Trophoblast cell (in vitro differentiated cells and primary cell): ENCODE data around the gene LBH.

Experiments
- DNase-seq, 2 donors: peaks; one replicate each; pipeline ENCODE4 v3.0.0-alpha.2; 2016
- H2AFZ ChIP-seq: 2 replicates; pipeline ENCODE4 v1.6.1; 2013; ENCODE audit warnings: low read length, moderate library complexity, mild to moderate bottlenecking; ENCODE audit not compliant: insufficient read depth, poor library complexity
- H2AK5ac ChIP-seq: 2 replicates; pipeline ENCODE4 v1.6.1; 2013; ENCODE audit warnings: mild to moderate bottlenecking, low read length
- H2BK120ac ChIP-seq: 2 replicates; pipeline ENCODE4 v1.6.1; 2013; ENCODE audit warnings: low read length, mild to moderate bottlenecking, moderate library complexity; ENCODE audit not compliant: insufficient read depth, poor library complexity
- H2BK12ac ChIP-seq: 2 replicates; pipeline ENCODE4 v1.6.1; 2013; ENCODE audit warnings: mild to moderate bottlenecking, low read length, moderate library complexity
- H2BK5ac ChIP-seq: 2 replicates; pipeline ENCODE4 v1.6.1; 2013; ENCODE audit warnings: low read length, low read depth, moderate library complexity, mild to moderate bottlenecking; ENCODE audit not compliant: poor library complexity
- H3K14ac ChIP-seq: 2 replicates; pipeline ENCODE4 v1.6.1; 2013; ENCODE audit warnings: mild to moderate bottlenecking, low read length
- H3K18ac ChIP-seq: 2 replicates; pipeline ENCODE4 v1.6.1; 2013; ENCODE audit warnings: mild to moderate bottlenecking, low read length
- H3K23ac ChIP-seq: 2 replicates; pipeline ENCODE4 v1.6.1; 2013; ENCODE audit warnings: low read length
- H3K27ac ChIP-seq: 2 replicates; pipeline ENCODE4 v1.5.1; 2013; ENCODE audit warnings: low read depth, mild to moderate bottlenecking, inconsistent platforms, low read length, moderate library complexity
- H3K27me3 ChIP-seq: 2 replicates; pipeline ENCODE4 v1.6.1; 2013; ENCODE audit warnings: inconsistent platforms, mild to moderate bottlenecking, low read length, moderate library complexity; ENCODE audit not compliant: insufficient read depth
- H3K36me3 ChIP-seq, 2 experiments: 1 replicate in 1 of 2; 2 replicates in 1 of 2; pipeline ENCODE4 v1.6.1; 2013; ENCODE audit warnings: low read length in 2 of 2, mild to moderate bottlenecking in 2 of 2, moderate library complexity in 1 of 2; ENCODE audit not compliant: insufficient read depth in 2 of 2, control insufficient read depth in 1 of 2
- H3K4ac ChIP-seq: 2 replicates; pipeline ENCODE4 v1.6.1; 2013; ENCODE audit warnings: low read depth, mild to moderate bottlenecking, low read length, moderate library complexity
- H3K4me1 ChIP-seq, 2 experiments: 1 replicate in 1 of 2; 2 replicates in 1 of 2; pipeline ENCODE4 v1.6.1; 2013; ENCODE audit warnings: low read length in 2 of 2, mild to moderate bottlenecking in 2 of 2, moderate library complexity in 1 of 2; ENCODE audit not compliant: insufficient read depth in 2 of 2, control insufficient read depth in 1 of 2
- H3K4me2 ChIP-seq: 2 replicates; pipeline ENCODE4 v1.6.1; 2013; ENCODE audit warnings: inconsistent platforms, mild to moderate bottlenecking, low read length, moderate library complexity
- H3K4me3 ChIP-seq: 2 replicates; pipeline ENCODE4 v1.5.1; 2013; ENCODE audit warnings: mild to moderate bottlenecking, low read depth, low read length, inconsistent platforms
- H3K79me1 ChIP-seq: one replicate; pipeline ENCODE4 v1.6.1; 2013; ENCODE audit warnings: low read length
- H3K79me2 ChIP-seq: 2 replicates; pipeline ENCODE4 v1.6.1; 2013; ENCODE audit warnings: low read length, mild to moderate bottlenecking; ENCODE audit not compliant: control insufficient read depth, insufficient read depth, poor library complexity
- H3K9ac ChIP-seq: 2 replicates; pipeline ENCODE4 v1.6.1; 2013; ENCODE audit warnings: mild to moderate bottlenecking, low read length
- H3K9me3 ChIP-seq: 2 replicates; pipeline ENCODE4 v1.6.1; 2013; ENCODE audit warnings: low read depth, mild to moderate bottlenecking, control low read depth, inconsistent platforms, low read length; ENCODE audit not compliant: insufficient read depth
- H4K12ac ChIP-seq: 2 replicates; pipeline ENCODE4 v1.6.1; 2013; ENCODE audit warnings: low read depth, mild to moderate bottlenecking, low read length, moderate library complexity
- H4K8ac ChIP-seq: 2 replicates; pipeline ENCODE4 v1.6.1; 2013; ENCODE audit warnings: low read depth, mild to moderate bottlenecking, low read length, moderate library complexity
- H4K91ac ChIP-seq: one replicate; pipeline ENCODE4 v1.6.1; 2013; ENCODE audit warnings: low read depth, mild to moderate bottlenecking, low read length, moderate library complexity
- WGBS: extraction: QIAGEN DNeasy Blood & Tissue Kit; methylation state at CpG from one replicate; pipeline ENCODE4 v1.1.7; 2013; ENCODE audit warnings: missing lambda C conversion rate; ENCODE audit not compliant: insufficient read length, insufficient coverage; ENCODE audit errors: extremely low coverage; 5-methylcytosine and 5-hydroxymethylcytosine counted together

The LBH gene

DNA sequence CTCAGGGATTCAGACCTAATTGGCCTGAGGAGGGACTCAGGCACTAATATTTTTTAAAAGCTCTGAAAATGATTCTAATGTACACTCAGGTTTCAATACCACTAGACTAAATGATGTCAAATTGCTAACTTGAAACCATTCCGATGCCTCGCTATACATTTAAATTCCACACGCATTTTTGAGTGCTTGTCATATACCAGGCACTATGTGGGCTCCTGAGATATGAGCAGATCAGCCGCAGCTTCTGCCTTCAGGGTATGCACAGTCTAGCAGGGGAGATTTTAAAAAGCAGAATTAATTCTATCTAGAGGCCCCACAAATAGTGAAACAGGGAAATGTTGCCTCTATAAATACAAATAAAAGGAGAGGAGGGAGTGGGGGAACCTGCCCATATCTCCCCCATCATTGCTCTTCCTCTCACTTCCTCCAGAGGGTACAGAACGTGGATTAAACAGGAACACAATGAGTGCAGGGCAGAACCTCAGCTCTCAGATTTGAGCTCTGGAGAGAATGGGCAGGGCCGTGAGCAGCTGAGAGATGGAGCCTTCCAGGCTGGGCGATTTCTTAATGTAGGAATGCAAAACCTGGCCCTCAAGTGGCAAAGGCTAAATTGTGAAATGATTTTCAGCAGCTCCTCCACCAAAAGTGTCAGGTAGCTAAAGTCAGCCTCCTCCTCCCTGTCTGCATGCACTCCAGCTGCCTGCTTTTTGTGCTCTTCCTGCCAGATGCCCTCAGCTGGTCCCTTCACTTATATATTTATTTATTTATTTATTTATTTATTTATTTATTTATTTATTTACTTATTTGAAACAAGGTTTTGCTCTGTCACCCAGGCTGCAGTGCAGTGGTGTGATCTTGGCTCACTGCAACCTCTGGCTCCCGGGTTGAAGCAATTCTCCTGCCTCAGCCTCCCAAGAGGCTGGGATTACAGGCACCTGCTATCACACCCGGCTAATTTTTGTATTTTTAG lies 24.6 kb upstream of the LBH start:
- no CpG with 5 or more reads among the region's 9 CpGs for WGBS
- Histone ChIP-seq H2AFZ (no peak overlapping the region), H4K12ac (no peak overlapping the region), H3K23ac (no peak overlapping the region), H3K18ac (no peak overlapping the region), H3K36me3 (no peaks in the 10 kb centered on the region), H2BK12ac (no peak overlapping the region), H3K27me3 (no peaks in the 10 kb centered on the region), H4K91ac (no peak overlapping the region), H3K9me3 (no peaks in the 10 kb centered on the region), H4K8ac (no peak overlapping the region), H2BK5ac (no peak overlapping the region), H3K4me3 (no peak overlapping the region), H2BK120ac (no peak overlapping the region), H3K27ac (no peak overlapping the region), H3K79me1 (peaks cover 1% of the 10 kb centered on the region), H3K4me1 (no peaks in the 10 kb centered on the region), H2AK5ac (no peak overlapping the region), H3K79me2 (no peaks in the 10 kb centered on the region), H3K14ac (no peak overlapping the region), H3K9ac (no peak overlapping the region), H3K4me2 (no peak overlapping the region), H3K4ac (no peak overlapping the region)
- peak; percentile 63 to 87 for DNase-seq

DNA sequence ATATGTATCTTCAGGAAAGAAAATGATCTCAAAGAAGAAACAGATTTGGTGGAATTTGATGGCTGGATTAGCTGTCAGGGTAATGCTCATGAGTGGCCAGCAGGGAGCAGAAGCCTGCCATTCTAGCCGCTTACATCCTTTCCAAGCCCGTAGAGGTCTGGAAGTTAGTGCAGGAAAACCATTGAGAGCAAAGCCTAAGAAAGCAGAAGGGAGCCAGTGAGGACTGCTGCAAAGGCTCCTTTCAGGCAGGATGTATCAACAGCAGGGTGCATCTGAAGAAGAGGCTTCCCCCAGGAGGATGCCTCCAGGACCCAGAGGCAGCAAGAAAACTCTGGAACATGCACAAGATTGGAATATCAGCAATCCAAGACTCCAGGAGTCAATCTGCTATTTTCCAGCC lies 22.9 kb upstream of the LBH start:
- no peak overlapping the region for H3K9ac ChIP-seq
- H2BK12ac ChIP-seq: no peak overlapping the region
- H2BK5ac ChIP-seq: no peak overlapping the region
- no CpG with 5 or more reads among the region's 2 CpGs for WGBS
- no peak overlapping the region for H3K27ac ChIP-seq
- no peaks in the 10 kb centered on the region for H3K79me2 ChIP-seq
- H2AFZ ChIP-seq: no peak overlapping the region
- H2BK120ac ChIP-seq: no peak overlapping the region
- no peak overlapping the region for H2AK5ac ChIP-seq
- peaks cover 1% of the 10 kb centered on the region for H3K79me1 ChIP-seq
- DNase-seq: peak; percentile 61 to 74
- no peak overlapping the region for H3K14ac ChIP-seq
- no peak overlapping the region for H3K4ac ChIP-seq
- H3K36me3 ChIP-seq: no peaks in the 10 kb centered on the region
- H3K4me1 ChIP-seq: no peaks in the 10 kb centered on the region
- no peak overlapping the region for H3K4me2 ChIP-seq
- no peaks in the 10 kb centered on the region for H3K9me3 ChIP-seq
- H3K27me3 ChIP-seq: no peaks in the 10 kb centered on the region
- no peak overlapping the region for H4K12ac ChIP-seq
- no peak overlapping the region for H4K91ac ChIP-seq
- H4K8ac ChIP-seq: no peak overlapping the region
- no peak overlapping the region for H3K4me3 ChIP-seq
- no peak overlapping the region for H3K18ac ChIP-seq
- H3K23ac ChIP-seq: no peak overlapping the region

DNA sequence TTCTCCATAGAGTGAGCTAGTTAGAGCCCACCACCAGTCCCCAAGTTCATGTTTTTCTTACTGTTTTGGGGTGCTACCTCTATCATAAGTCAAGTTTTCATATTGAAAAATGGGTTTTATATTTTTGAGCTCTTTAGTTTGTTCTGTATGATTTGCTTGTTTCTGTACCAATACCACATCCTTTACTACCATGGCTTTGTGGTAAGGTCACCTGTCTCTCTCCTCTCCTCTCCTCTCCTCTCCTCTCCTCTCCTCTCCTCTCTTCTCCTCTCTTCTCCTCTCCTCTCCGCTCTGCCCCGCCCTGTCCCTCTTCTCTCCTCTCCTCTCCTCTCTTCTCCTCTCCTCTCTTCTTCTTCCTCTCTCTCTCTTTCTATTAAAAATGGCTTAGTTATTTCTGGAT lies 22.1 kb upstream of the LBH start:
- Histone ChIP-seq H3K14ac (no peak overlapping the region), H3K4me3 (no peak overlapping the region), H2BK5ac (peak overlapping the region; percentile 38), H3K27ac (no peak overlapping the region), H3K27me3 (no peaks in the 10 kb centered on the region), H4K91ac (no peak overlapping the region), H3K4me1 (no peaks in the 10 kb centered on the region), H3K4ac (no peak overlapping the region), H2AFZ (no peak overlapping the region), H3K23ac (no peak overlapping the region), H4K12ac (no peak overlapping the region), H3K79me1 (peaks cover 1% of the 10 kb centered on the region), H3K9ac (no peak overlapping the region), H2AK5ac (no peak overlapping the region), H2BK12ac (no peak overlapping the region), H3K79me2 (no peaks in the 10 kb centered on the region), H3K36me3 (no peaks in the 10 kb centered on the region), H2BK120ac (no peak overlapping the region), H3K18ac (no peak overlapping the region), H3K9me3 (no peaks in the 10 kb centered on the region), H4K8ac (no peak overlapping the region), H3K4me2 (no peak overlapping the region)
- no peak for DNase-seq
- no CpG with 5 or more reads among the region's 2 CpGs for WGBS

GRCh38 chr2:30213326-30213725 lies 18.0 kb upstream of the LBH start:
- H3K79me1 ChIP-seq: peaks cover 1% of the 10 kb centered on the region
- H4K8ac ChIP-seq: no peak overlapping the region
- no peaks in the 10 kb centered on the region for H3K36me3 ChIP-seq
- no peak overlapping the region for H2BK120ac ChIP-seq
- no peaks in the 10 kb centered on the region for H3K79me2 ChIP-seq
- no peak overlapping the region for H3K9ac ChIP-seq
- H3K18ac ChIP-seq: no peak overlapping the region
- no peak overlapping the region for H3K27ac ChIP-seq
- no peak overlapping the region for H2BK5ac ChIP-seq
- H3K4me3 ChIP-seq: no peak overlapping the region
- H3K4ac ChIP-seq: no peak overlapping the region
- peaks cover 12 to 14% of the 10 kb centered on the region in 2 experiments for H3K4me1 ChIP-seq
- no peak for DNase-seq
- no peak overlapping the region for H2AFZ ChIP-seq
- no peaks in the 10 kb centered on the region for H3K9me3 ChIP-seq
- H3K4me2 ChIP-seq: no peak overlapping the region
- H2AK5ac ChIP-seq: no peak overlapping the region
- WGBS: no CpG with 5 or more reads among the region's 11 CpGs
- H2BK12ac ChIP-seq: no peak overlapping the region
- H3K27me3 ChIP-seq: no peaks in the 10 kb centered on the region
- no peak overlapping the region for H4K12ac ChIP-seq
- no peak overlapping the region for H4K91ac ChIP-seq
- H3K14ac ChIP-seq: no peak overlapping the region
- no peak overlapping the region for H3K23ac ChIP-seq
